Stimulated activated CD4-positive, alpha-beta T cell treated with anti-CD3 and anti-CD28 coated beads, TNF-alpha, amount 100 ng/mL, for 1 hour (primary cell): ENCODE measurements around the gene DSTYK.
A peak's percentile ranks its signal among the peaks of the same experiment; 100 is the strongest.
"Not testable (repeated sequence)": the region's sequence is repeated elsewhere in the genome, so short reads cannot be mapped to it uniquely, and the experiment has no call there.

Source experiments
- DNase-seq, 3 donors: peaks; one replicate each; pipeline ENCODE4 v3.0.0-alpha.2; 2020; ENCODE audit warnings: low read depth in 3 of 3, low spot score in 1 of 3

DSTYK gene

GRCh38 chr1:205179842-205180241 is 31.7 kb downstream of the DSTYK start:
- DNase-seq: no peak

- DNase-seq: no peak
Measured at GRCh38 chr1:205172729-205173366, 38.7 kb downstream of the DSTYK start.

- DNase-seq: no peak
Measured at GRCh38 chr1:205171369-205171768, 40.1 kb downstream of the DSTYK start.

- DNase-seq: no peak
Measured at GRCh38 chr1:205170532-205171269, 40.8 kb downstream of the DSTYK start.

GRCh38 chr1:205169248-205169647 is 42.3 kb downstream of the DSTYK start:
- no peak for DNase-seq

- no peak for DNase-seq
Measured at GRCh38 chr1:205168291-205168690, 43.2 kb downstream of the DSTYK start.

- DNase-seq: no peak
Measured at GRCh38 chr1:205162301-205162700, 49.2 kb downstream of the DSTYK start.

- no peak for DNase-seq
Measured at GRCh38 chr1:205161076-205161475, 50.4 kb downstream of the DSTYK start.

- no peak for DNase-seq
Measured at GRCh38 chr1:205158048-205158616, 53.4 kb downstream of the DSTYK start.

- DNase-seq: not testable (repeated sequence)
Measured at GRCh38 chr1:205155665-205156377, 55.7 kb downstream of the DSTYK start.

GRCh38 chr1:205152505-205152904 is 59.0 kb downstream of the DSTYK start:
- DNase-seq: no peak

- no peak for DNase-seq
Measured at GRCh38 chr1:205150651-205151428, 60.7 kb downstream of the DSTYK start.

- DNase-seq: no peak
Measured at GRCh38 chr1:205147191-205147835, 64.2 kb downstream of the DSTYK start.

- no peak for DNase-seq
Measured at GRCh38 chr1:205144751-205145150, 66.8 kb downstream of the DSTYK start.

- no peak for DNase-seq
Measured at GRCh38 chr1:205144046-205144720, 67.3 kb downstream of the DSTYK start.

GRCh38 chr1:205142102-205142469 is 69.4 kb downstream of the DSTYK start:
- DNase-seq: no peak

GRCh38 chr1:205141236-205142101 is 70.0 kb downstream of the DSTYK start:
- DNase-seq: peak; percentile 22 to 49 (median 44)

GRCh38 chr1:205140113-205140512 is 71.4 kb downstream of the DSTYK start:
- DNase-seq: no peak

GRCh38 chr1:205137901-205138300 is 73.6 kb downstream of the DSTYK start:
- DNase-seq: no peak
